Measurements from ENCODE around the gene RSPO3.

Gene RSPO3

GRCh38 chr6:127118298-127119101 is at the start of gene RSPO3:
TSS of gene RSPO3 (plus strand) at chr6:127118671. CDS start at chr6:127119193, 522 bp downstream.
- peak within 1 kb of the TSS; percentile 57 for H3K4me3 ChIP-seq (ENCODE audit: low read depth, low read length)
- CTCF ChIA-PET = interaction anchor here (0.7 kb wide), 1 partner anchor 71 kb away, joined by 3 read pairs; no protein-coding TSS in a partner anchor
- no peak for TF ChIP-seq CTCF (IDR thresholded peaks at IDR 0.05; ENCODE audit: insufficient read depth, low read length, missing control alignments)
- no peak for DNase-seq (ENCODE audit: low read depth, low spot score)
- POLR2A ChIA-PET = no interaction called here

- CTCF ChIA-PET = interaction anchor here (1.0 to 1.5 kb wide), 2 partner anchors 10 to 262 kb away, joined by 3 read pairs; no protein-coding TSS in a partner anchor
- TF ChIP-seq CTCF (IDR thresholded peaks at IDR 0.05; ENCODE audit: insufficient read depth, low read length, missing control alignments) = peak; percentile 34
- DNase-seq (ENCODE audit: low read depth, low spot score) = no peak
- no peak overlapping the region for H3K4me3 ChIP-seq (ENCODE audit: low read depth, low read length)
- POLR2A ChIA-PET = no interaction called here
Observed at GRCh38 chr6:127069659-127070279, 48.7 kb upstream of the RSPO3 start.

- POLR2A ChIA-PET = no interaction called here
- no peak for DNase-seq (ENCODE audit: low read depth, low spot score)
- H3K4me3 ChIP-seq (ENCODE audit: low read depth, low read length) = no peak overlapping the region
- no peak for TF ChIP-seq CTCF (IDR thresholded peaks at IDR 0.05; ENCODE audit: insufficient read depth, low read length, missing control alignments)
- CTCF ChIA-PET = no interaction called here
Observed at GRCh38 chr6:127073222-127073621, 45.2 kb upstream of the RSPO3 start.

- H3K4me3 ChIP-seq (ENCODE audit: low read depth, low read length) = no peak overlapping the region
- ChIA-PET POLR2A (no interaction called here), CTCF (no interaction called here)
- TF ChIP-seq CTCF (IDR thresholded peaks at IDR 0.05; ENCODE audit: insufficient read depth, low read length, missing control alignments) = no peak
- DNase-seq (ENCODE audit: low read depth, low spot score) = no peak
Observed at GRCh38 chr6:127076466-127076865, 42.0 kb upstream of the RSPO3 start.

GRCh38 chr6:127077886-127078285 is 40.6 kb upstream of the RSPO3 start:
- TF ChIP-seq CTCF (IDR thresholded peaks at IDR 0.05; ENCODE audit: insufficient read depth, low read length, missing control alignments) = no peak
- no peak for DNase-seq (ENCODE audit: low read depth, low spot score)
- ChIA-PET POLR2A (no interaction called here), CTCF (no interaction called here)
- no peak overlapping the region for H3K4me3 ChIP-seq (ENCODE audit: low read depth, low read length)

GRCh38 chr6:127078669-127079068 is 39.8 kb upstream of the RSPO3 start:
- CTCF ChIA-PET = no interaction called here
- H3K4me3 ChIP-seq (ENCODE audit: low read depth, low read length) = no peak overlapping the region
- TF ChIP-seq CTCF (IDR thresholded peaks at IDR 0.05; ENCODE audit: insufficient read depth, low read length, missing control alignments) = no peak
- POLR2A ChIA-PET = no interaction called here
- no peak for DNase-seq (ENCODE audit: low read depth, low spot score)

All from AG04449 (cell line).